Superior temporal gyrus (tissue), 1 donor: ENCODE results near the gene LACRT.
"Not testable (repeated sequence)": the region's sequence is repeated elsewhere in the genome, so short reads cannot be mapped to it uniquely, and the experiment has no call there.

Experiments used
- DNase-seq: peaks from one replicate; pipeline ENCODE4 v3.0.0-alpha.2; 2016; ENCODE audit errors: extremely low spot score

Gene LACRT, protein sequence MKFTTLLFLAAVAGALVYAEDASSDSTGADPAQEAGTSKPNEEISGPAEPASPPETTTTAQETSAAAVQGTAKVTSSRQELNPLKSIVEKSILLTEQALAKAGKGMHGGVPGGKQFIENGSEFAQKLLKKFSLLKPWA

DNA sequence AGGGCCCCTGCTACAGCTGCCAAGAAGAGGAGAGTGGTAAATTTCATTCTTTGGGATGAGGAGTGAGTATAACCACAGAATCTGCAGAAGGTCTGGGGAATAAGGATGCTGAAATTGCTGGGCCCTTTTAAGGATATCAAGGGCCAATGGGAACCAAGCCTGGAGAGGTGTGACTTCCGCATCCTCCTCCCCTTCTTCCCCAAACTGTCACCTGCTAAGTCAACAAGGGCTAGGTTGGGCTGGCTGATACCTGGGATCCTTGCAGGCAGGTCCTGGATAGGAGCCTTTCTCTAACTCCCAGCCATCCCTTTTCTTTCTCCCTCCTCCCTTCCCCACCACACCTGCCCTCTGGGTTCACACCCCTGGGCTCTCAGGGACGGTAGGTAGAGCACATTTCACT, at the start of gene LACRT:
Gene LACRT (minus strand): TSS at position 101 of the 400 bp plus-strand sequence. CDS start 54 bp downstream, at position 47.
- no peak for DNase-seq

DNA sequence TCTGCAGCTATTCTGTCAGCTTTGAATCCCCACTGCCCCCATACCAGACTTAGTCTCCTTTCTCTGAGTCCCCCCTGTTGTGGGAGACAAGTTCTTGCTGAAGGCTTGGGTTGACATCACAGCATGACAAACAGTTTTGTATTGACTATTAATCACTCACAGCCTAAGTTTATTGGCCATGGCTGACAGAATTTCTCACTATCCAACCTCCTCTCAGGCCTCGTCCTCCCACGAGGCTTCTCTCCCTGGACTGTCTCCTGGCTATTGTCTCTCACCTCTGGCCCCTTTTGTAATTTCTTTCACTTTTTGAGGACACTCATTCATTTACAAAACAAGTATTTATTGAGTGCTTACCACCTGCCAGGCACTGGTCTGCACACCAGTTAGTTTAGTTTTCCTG, 48.7 kb upstream of the LACRT start:
- no peak for DNase-seq

DNA sequence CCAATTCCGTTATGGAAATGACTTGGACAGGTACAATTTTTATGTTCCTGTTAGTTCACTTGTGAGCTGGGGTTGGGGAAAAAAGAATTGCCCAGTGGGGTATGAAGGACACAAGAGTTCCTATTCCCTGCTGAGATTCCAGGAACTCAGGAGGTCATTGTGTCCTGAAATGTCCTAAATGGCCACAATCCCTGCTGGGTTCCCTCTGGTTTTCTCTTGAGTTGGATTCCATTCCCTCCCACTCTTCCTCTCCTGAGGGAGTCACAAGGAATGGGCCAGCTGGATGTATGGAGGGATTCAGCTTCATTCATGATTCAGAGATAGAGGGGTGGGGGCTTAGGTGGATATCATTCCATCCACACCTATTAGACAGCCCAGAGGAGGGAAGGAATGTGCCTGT, 48.0 kb upstream of the LACRT start:
- DNase-seq = no peak

DNA sequence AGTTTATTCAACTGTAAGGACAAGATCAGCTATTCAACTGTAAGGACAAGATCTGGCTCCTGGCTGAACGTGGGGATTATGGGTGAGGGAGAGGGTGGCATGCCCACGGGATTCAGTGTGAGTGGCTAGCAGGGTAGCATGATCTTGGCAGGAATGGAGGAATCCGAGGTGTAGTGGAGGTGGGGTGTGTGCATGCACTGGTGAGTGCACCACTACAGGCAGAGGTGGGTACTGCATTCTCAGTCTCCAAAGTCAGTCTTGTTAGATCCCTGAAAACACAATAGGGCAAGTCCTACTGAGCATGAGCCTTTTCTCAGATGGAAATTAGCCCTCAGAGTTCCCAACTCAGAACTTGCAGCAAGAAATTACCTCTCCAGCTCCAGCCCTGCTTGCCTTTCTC, 45.7 kb upstream of the LACRT start:
- no peak for DNase-seq

DNA sequence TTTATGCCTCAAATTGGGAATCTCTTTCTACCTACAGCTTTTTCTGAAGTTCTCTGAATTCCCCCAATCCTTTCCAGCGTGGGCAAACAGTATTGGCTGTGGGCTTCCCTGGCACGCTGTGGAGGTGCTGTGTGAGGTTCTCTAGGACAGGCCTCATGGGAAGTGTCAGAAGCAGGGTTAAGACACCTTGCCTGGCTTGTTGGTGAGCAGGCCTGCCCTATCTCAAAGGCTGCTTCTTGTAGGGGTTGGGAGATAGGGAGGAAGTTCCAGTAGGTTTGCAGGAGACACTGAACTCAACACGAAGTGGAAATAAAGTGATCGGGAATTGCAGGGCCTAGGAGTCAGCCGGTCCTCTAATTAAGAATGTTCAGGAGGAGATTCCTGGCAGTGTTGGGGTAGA, 43.4 kb upstream of the LACRT start:
- DNase-seq = no peak

DNA sequence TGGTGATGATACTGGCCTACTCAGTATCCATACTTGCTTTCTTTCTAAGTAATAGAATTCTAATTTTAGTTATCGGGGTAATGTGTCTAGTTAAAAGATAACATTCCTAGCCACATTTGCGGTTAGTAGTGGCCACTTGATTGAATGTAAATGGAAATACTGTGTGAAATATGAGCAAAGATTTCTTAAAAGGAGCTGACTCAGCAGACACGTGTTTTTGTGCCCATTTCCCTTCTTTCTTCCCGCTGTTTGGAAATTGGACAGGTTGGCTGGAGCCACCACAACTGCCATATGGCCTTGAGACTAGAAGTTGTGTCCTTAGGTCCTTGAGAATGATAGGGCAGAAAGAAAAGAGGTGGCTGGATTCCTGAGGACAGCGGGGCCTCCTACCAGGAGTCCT, 33.2 kb upstream of the LACRT start:
- DNase-seq = no peak

DNA sequence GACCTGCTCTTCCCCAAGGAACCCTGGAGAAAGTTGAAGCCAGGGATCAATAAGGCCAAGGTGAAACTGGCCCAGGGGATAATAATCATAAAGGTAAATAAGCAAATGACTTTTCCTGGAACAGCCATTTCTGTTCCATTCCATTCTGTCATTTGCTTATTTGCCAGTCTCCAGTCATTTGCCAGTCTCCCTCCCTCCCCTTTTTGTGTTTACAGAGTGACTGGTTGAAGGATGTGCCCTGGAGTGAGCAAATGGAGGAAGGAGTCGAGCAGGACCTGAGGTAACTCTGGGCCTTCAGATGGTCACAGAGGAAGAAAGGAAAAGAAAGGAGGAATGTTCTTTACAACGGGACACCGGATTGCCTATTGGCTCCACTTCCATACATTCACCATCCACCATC, 31.3 kb upstream of the LACRT start:
- no peak for DNase-seq

DNA sequence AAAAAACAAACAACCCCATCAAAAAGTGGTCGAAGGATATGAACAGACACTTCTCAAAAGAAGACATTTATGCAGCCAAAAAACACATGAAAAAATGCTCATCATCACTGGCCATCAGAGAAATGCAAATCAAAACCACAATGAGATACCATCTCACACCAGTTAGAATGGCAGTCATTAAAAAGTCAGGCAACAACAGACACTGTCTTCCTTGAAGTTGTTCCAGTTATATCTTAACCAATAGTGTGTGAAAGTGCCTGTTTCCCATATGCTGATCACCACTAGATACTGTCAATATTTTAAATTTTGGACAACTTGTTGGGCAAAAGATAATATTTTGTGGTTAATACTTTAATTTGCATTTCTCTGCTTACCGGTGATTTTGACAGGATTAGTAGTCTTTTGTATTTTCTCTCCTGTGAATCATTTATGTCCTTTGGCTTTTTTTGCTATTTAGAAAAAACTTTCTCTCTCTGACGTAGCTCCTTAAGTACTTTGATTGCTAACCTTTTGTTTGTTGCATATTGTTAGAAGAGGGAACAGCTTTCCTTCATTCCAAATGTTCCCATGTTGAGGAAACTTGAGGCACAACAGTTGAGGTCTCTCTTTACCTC, 30.4 kb upstream of the LACRT start:
- not testable (repeated sequence) for DNase-seq

DNA sequence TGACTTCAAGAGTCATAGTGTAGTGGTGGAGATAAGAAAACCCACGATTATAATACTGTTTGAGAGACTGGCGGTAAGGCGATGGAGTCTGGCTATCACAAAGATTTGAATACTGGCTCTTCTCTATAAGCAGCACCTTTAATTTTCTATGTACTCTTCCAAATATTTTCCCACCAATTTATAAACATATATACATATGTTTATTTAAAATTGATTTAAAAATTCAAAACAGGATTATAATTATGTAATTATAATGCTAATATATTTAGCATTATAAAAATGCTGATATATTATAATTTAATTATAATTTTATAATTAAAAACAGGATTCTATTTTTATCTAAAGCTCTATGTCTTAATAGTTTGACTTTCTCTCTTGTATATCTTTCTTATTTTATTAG, 28.9 kb upstream of the LACRT start:
- DNase-seq = no peak

DNA sequence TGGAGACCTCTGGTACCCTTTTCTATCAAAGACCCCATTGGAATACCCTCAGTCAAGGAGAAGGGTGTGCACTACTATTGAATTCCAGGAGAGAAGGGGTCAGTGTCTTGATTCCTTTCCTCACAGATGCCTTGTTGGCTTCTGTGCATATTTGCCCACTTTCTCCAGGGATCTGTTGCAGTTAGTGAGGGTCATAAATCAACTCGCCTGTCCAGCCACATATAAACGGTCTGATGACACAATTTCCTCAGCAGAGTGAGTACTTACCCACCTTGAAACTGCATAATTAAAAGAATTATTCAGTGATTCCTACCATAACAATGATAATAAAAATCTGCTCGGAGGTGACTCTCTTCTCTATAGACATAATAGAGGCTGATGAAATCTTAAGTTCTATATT, 27.3 kb upstream of the LACRT start:
- no peak for DNase-seq

DNA sequence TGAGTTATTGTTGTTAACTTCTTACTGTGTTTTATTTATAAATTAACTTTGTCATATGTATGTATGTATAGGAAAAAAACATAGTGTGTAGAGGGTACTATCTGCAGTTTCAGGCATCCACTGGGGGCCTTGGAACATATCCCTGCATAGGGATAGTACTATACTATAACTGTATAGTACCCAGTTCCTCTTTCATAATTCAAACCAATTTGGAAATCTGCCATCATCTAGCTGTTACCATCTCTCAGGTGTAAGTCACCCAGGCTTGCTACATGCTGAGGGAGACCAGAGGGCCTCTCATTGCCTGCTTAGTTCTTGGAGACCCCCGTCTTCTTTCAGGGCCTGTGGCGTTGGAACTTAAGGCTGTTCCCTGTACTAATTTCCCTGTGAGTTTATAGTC, 26.4 kb upstream of the LACRT start:
- DNase-seq = no peak

DNA sequence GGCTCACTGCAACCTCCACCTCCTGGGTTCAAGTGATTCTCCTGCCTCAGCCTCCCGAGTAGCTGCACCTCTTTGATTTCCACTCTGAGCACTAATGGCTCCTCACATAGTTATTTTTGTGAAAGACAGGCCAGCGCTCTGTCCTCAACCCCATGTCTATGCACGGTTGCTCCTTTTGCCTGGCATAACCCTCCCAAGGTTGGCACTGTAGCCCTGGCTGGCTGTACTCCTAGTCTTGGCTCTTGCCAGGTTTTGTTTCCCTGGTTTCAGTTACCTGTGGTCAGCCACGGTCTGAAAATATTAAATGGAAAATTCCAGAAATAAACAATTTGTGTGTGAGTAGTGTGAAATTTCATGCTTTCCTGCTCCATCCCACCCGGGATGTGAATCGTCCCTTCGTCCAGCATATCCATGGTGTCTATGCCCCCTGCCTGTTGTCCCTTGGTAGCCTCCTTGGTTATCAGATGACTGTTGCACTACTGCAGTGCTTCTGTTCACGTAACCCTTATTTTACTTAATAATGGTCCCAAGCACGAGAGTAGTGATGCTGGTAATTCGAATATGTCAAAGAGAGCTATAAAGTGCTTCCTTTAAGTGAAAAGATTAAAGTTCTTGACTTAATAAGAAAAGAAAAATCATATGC, 25.7 kb upstream of the LACRT start:
- DNase-seq = no peak

DNA sequence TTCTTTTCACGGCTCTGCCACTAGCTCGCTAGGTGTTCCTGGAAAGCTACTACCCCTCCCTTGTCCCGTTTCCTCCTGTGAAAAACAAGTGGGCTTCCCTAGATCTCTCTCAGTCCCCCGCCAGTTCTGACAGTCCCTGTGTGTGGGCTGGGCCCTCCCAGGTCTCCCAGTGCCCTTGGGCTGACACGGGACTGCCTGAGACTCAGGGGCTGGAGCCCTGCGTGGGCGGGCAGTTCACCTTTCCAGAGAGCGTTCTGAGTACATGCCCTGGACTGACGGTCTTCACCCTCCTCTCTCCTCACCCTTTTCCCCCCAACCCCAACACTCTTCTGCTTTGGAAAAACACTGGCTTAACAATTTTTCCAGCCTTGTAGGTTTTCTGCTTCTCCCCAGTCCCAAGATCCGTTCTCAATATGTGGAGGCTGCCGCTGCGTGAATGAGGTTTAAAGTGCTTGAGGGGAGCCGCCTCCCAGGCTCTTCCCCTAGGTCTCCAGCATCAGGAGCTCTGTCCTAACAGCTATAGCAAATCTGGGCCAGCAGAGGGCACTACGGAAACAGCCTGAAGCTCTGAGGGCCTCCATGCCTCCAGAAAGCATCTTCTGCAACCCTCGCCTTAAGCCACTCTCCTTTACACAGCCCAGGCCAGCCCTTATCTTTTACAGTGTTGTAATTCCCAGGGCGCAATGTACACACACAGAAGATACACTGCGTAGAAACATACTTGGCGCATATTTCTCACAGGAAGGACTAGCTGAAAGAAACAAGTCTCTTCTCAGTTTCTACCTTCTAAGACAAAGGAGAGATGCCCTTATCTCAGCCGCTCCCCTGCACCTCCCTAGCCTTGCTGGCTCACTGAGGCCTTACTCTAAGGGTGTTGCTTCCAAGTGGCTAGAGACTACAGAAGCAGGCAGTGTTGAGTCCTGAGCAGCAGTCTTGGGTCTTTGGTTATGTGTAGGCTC, 23.9 kb upstream of the LACRT start:
- DNase-seq = no peak

DNA sequence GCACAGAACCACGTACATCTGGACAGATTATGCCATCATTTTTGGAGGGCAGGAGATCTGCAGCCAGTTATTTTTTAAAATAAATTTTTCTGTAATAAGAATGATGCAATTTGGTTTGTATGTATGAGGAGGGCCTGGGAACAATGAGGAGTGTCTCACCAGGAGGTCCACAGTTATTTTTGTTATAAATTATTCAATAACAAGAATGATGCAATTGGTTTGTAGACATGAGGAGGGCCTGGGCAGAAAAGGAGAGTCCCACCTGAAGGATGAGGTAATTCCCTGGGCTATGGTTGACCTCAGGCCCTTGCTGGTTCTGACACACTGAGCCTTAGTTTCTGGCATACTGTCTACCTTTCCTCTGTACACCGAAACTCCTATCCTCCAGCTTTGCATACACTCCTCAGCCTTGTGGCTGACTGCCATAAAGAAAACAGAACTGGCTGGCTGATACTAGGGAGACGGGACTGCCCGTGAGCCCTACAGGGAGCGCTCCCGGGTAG, 22.5 kb upstream of the LACRT start:
- DNase-seq = no peak

DNA sequence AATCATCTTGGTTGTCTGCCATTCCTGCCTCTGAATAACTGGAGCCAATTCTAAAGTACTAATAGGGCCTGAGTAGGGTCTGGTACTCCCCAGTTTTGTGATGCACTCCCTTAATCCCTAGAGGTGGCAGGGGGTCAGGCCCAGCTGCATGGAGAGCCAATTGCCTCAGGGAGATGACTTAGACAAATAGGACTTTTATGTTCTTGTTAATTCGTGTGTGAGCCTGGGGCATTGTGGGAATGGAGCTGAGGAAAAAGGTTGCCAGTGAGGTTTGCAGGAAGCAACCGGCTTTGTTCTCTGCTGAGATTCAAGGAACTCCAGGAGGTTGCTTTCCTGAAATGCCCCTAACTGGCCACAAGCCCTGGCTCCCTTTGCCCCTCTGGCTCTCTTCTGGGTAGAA, 20.2 kb upstream of the LACRT start:
- DNase-seq = no peak

DNA sequence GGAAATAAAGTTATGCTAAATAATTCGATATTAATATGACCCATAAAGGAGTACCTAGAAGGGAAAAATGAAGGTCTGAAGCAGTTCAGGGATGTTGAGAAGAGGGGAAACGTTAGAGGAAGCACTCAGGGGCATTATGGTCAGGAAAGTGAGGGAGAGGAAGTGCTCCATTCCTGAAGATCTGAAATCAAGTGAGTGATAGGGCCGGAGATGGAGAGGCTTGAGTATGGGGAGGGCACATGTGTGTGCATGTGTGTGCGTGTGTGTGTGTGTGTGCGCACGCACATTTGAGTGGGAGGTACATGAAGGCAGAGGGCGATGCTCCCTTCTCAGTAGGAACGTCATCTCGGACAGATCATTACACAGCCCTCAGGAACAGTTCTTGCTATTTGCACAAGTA, 18.3 kb upstream of the LACRT start:
- DNase-seq = no peak

DNA sequence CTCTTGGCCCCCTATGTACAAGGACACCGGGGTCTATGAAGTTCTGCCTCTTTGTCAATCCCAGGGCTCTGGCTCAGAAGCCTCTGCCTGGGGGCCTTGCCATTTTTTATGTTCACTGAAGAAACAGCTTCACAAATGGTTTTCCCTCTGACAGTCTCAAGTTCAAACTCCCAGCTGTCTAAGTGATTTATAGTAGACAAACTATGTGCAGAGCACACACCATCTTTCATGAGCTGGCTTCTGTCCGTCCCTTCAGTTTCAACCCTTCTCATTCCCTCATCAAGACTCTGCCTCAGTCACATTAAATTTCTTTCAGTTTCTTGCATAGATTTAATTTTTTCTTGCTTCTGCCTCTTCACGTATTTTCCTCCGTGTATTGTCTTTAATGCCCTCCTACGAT, 16.2 kb upstream of the LACRT start:
- no peak for DNase-seq

DNA sequence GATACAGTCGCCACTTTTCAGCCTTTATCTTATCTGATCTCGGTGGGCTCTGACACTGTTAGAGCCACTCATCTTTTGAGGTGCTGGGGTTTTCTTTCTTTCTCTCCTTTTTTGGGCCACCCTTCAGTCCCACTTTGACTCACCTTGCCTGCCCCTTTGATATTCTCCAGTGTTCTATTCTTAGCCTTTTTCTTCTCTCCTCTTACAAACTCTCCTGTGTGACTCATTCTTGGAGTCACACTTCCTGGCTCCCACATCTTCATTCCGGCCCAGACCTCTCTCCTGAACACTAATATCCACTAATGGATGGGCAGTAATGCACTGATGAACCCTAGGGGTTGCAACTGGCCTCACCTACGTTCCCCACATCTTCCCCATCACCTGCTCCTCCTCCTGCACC, 15.7 kb upstream of the LACRT start:
- DNase-seq = no peak

DNA sequence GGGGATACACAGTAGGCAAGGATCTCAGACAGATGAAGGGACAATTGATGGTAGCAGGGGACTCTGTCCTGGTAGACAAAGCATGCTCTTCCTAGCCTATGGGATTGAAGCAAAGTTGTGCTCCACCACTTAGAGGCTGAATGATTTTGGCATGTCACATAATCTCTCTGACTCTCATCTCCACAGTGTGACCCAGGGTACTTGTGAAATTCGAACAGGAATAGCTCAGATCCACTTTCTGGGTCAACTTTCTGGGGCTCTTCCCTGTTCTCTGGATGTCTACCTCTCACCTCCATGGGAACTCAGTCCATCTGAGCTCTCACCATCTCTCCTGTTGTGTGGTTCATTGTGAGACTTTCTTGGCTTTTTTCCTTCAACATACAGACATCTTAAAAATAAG, 15.1 kb upstream of the LACRT start:
- no peak for DNase-seq

DNA sequence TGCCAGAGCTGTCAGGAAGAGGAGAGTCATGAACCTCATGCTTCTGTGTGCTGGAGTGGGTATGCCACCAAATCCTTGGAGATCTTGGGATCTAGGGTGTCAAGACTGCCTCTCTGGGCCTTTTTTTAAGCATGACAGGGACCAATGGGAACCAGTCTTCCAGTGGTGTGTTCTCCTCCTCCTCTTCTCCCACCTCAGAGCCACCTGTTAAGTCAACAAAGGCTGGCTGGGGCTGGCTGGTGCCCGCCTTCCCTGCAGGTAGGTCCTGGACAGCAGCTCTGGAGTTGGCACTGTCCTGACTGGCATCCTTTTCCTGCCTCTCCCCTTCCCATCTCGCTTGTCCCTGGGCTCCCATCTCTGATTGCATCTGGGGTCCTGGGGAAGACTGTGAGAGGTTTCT, 13.6 kb upstream of the LACRT start, which contains the start of gene DCD:
Gene DCD (minus strand): TSS at position 101 of the 400 bp plus-strand sequence. CDS start 62 bp downstream, at position 39.
- no peak for DNase-seq

DNA sequence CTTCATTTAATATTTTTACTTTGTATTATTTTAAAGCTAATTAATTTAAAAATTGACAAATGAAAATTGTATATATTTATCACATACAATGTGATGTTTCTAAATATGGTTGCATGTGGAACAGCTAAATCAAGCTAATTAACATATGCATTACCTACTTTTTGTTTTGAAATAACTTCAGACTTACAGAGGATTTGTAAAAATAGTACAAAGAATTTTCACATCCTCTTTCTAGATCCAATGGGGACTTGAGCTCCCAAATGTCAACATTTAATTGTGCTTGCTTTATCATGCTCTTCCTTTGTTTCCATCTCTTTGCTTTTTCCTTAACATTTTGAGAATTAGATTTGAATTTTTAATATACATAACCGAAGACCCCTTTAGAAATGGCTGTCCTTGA, 6.9 kb upstream of the LACRT start:
- no peak for DNase-seq

DNA sequence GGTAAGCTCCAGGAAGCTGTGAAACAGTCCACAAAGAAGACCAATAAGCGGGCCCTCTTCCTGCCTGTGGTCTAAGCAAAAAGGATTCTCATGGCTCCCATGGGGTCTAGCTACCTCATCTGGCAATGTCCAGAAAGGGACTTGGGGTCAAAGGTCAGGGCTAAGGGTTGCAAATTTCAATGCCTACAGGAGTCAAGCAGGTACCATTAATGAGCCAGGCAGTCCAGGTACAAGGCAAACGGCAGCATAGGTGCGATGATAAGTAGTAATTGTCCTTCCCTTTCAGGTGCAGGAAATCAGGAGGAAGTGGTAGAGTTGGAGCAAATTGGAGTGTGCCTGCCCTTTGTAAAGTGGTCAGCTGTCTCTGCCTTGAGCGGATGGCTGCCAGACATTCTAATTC, 6.4 kb upstream of the LACRT start:
- no peak for DNase-seq
